Measurements from ENCODE around the gene NAA25.

GRCh38 chr12:112031472-112031871 lies 77.1 kb downstream of the NAA25 start:
- TF ChIP-seq POLR2A (IDR thresholded peaks at IDR 0.05): no peak
- TF ChIP-seq, protein P1, sequence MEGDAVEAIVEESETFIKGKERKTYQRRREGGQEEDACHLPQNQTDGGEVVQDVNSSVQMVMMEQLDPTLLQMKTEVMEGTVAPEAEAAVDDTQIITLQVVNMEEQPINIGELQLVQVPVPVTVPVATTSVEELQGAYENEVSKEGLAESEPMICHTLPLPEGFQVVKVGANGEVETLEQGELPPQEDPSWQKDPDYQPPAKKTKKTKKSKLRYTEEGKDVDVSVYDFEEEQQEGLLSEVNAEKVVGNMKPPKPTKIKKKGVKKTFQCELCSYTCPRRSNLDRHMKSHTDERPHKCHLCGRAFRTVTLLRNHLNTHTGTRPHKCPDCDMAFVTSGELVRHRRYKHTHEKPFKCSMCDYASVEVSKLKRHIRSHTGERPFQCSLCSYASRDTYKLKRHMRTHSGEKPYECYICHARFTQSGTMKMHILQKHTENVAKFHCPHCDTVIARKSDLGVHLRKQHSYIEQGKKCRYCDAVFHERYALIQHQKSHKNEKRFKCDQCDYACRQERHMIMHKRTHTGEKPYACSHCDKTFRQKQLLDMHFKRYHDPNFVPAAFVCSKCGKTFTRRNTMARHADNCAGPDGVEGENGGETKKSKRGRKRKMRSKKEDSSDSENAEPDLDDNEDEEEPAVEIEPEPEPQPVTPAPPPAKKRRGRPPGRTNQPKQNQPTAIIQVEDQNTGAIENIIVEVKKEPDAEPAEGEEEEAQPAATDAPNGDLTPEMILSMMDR (IDR thresholded peaks at IDR 0.05): no peak

Measured in prostate gland (tissue), 2 donors.